ENCODE results near the gene CENPU. TPM values are rescaled to one million over a fixed set of nuclear protein-coding genes. Genes with fewer than 3 reads are reported as not detected.

Gene CENPU
- total and polyA plus RNA-seq, 2 donors (not counting 1 experiment from before 2014, with no cell fraction given) = 1.6 to 2.1 TPM

DNA sequence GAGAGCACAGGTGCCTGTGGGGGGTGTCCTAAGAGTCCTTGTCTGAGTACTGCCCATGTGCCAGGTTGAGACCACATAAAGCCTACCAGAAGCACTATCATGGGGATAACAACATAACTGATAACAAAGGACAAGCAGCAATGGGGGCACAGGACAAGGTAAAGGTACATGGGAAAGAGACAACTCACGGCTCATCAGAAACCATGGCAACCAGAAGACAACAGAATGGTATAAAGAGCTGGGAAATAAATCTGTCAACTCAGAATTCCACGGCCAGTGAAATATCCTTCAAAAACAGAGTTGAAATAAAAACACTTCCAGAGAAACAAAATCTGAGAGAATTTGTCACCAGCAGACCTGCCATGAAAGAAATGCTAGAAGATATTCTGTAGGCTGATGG, 20.0 kb downstream of the CENPU start:
- Histone ChIP-seq H3K79me2 (ENCODE audit: control insufficient read depth, insufficient read depth, low read length) (peaks cover 4% of the 10 kb centered on the region), H3K27ac (ENCODE audit: low read length in 2 of 2) (no peak overlapping the region), H4K20me1 (ENCODE audit: control insufficient read depth, insufficient read depth, low read length, poor library complexity, severe bottlenecking) (no peaks in the 10 kb centered on the region), H3K9ac (ENCODE audit: low read length) (no peak overlapping the region), H3K4me1 (ENCODE audit: control insufficient read depth in 2 of 2, insufficient read depth in 2 of 2, low read length in 2 of 2) (no peaks in the 10 kb centered on the region), H3K4me2 (replicated peaks; ENCODE audit: low read depth, low read length, poor library complexity, severe bottlenecking) (no peak overlapping the region), H3K36me3 (replicated peaks in 1 of 2; ENCODE audit: control extremely low read depth in 1 of 2, control insufficient read depth in 1 of 2, extremely low read depth in 1 of 2, insufficient read depth in 2 of 2, low read length in 1 of 2) (peaks cover 0 to 2% of the 10 kb centered on the region in 2 experiments), H3K27me3 (replicated peaks in 1 of 4; ENCODE audit: control extremely low read depth in 1 of 4, control insufficient read depth in 3 of 4, insufficient read depth in 4 of 4, low read length in 3 of 4) (no peaks in the 10 kb centered on the region), H3K9me3 (ENCODE audit: control extremely low read depth in 1 of 3, control insufficient read depth in 2 of 3, insufficient read depth in 1 of 3, low read length in 2 of 3) (no peaks in the 10 kb centered on the region), H2AFZ (ENCODE audit: insufficient read depth, low read depth, low read length, poor library complexity, severe bottlenecking) (no peak overlapping the region), H3K4me3 (ENCODE audit: control extremely low read depth in 1 of 5, extremely low read depth in 1 of 5, insufficient read depth in 1 of 5, low read depth in 2 of 5, low read length in 4 of 5) (no peak overlapping the region)
- intact Hi-C loops (cut with micrococcal nuclease) = no loop called here
- ChIA-PET CTCF (no interaction called here), POLR2A (no interaction called here)
- Mint-ChIP-seq H3K4me3 (no peak overlapping the region), H3K27ac (no peak overlapping the region), H3K4me1 (peaks cover 13% of the 10 kb centered on the region), H3K27me3 (no peaks in the 10 kb centered on the region), H3K9me3 (ENCODE audit: insufficient read depth) (no peaks in the 10 kb centered on the region)
- DNase-seq (no peak), ATAC-seq (ENCODE audit: low read depth) (no peak)
- WGBS (ENCODE audit: insufficient coverage) = no CpG with 5 or more reads among the region's 2 CpGs
- TF ChIP-seq CTCF (IDR thresholded peaks at IDR 0.05) (no peak), EZH2 (IDR thresholded peaks at IDR 0.05; ENCODE audit: borderline replicate concordance, insufficient read depth, low read depth, low read length, poor library complexity, severe bottlenecking) (no peak)

- ChIA-PET CTCF (no interaction called here), POLR2A (no interaction called here)
- intact Hi-C loops (cut with micrococcal nuclease) = no loop called here
- Histone ChIP-seq H3K79me2 (ENCODE audit: control insufficient read depth, insufficient read depth, low read length) (no peaks in the 10 kb centered on the region), H3K4me2 (replicated peaks; ENCODE audit: low read depth, low read length, poor library complexity, severe bottlenecking) (no peak overlapping the region), H2AFZ (ENCODE audit: insufficient read depth, low read depth, low read length, poor library complexity, severe bottlenecking) (no peak overlapping the region), H4K20me1 (ENCODE audit: control insufficient read depth, insufficient read depth, low read length, poor library complexity, severe bottlenecking) (no peaks in the 10 kb centered on the region), H3K4me3 (ENCODE audit: control extremely low read depth in 1 of 5, extremely low read depth in 1 of 5, insufficient read depth in 1 of 5, low read depth in 2 of 5, low read length in 4 of 5) (no peak overlapping the region), H3K27ac (ENCODE audit: low read length in 2 of 2) (no peak overlapping the region), H3K4me1 (ENCODE audit: control insufficient read depth in 2 of 2, insufficient read depth in 2 of 2, low read length in 2 of 2) (no peaks in the 10 kb centered on the region), H3K36me3 (replicated peaks in 1 of 2; ENCODE audit: control extremely low read depth in 1 of 2, control insufficient read depth in 1 of 2, extremely low read depth in 1 of 2, insufficient read depth in 2 of 2, low read length in 1 of 2) (peaks cover 0 to 2% of the 10 kb centered on the region in 2 experiments), H3K27me3 (replicated peaks in 1 of 4; ENCODE audit: control extremely low read depth in 1 of 4, control insufficient read depth in 3 of 4, insufficient read depth in 4 of 4, low read length in 3 of 4) (no peaks in the 10 kb centered on the region), H3K9me3 (ENCODE audit: control extremely low read depth in 1 of 3, control insufficient read depth in 2 of 3, insufficient read depth in 1 of 3, low read length in 2 of 3) (no peaks in the 10 kb centered on the region), H3K9ac (ENCODE audit: low read length) (no peak overlapping the region)
- no peak overlapping the region for H3K27ac Mint-ChIP-seq
- no peak overlapping the region for H3K4me3 Mint-ChIP-seq
- TF ChIP-seq CTCF (IDR thresholded peaks at IDR 0.05) (no peak), EZH2 (IDR thresholded peaks at IDR 0.05; ENCODE audit: borderline replicate concordance, insufficient read depth, low read depth, low read length, poor library complexity, severe bottlenecking) (no peak)
- H3K9me3 Mint-ChIP-seq (ENCODE audit: insufficient read depth) = no peaks in the 10 kb centered on the region
- no peaks in the 10 kb centered on the region for H3K27me3 Mint-ChIP-seq
- no peak for DNase-seq
- peaks cover 10% of the 10 kb centered on the region for H3K4me1 Mint-ChIP-seq
- no peak for ATAC-seq (ENCODE audit: low read depth)
Observed at GRCh38 chr4:184712322-184712721, 21.6 kb downstream of the CENPU start.
